ENCODE data around the gene USP21.

USP21 gene

GRCh38 chr1:161172776-161173376 lies 13.6 kb downstream of the USP21 start:
- DNase-seq: no peak

GRCh38 chr1:161173711-161174110 lies 14.4 kb downstream of the USP21 start:
- DNase-seq: no peak

- no peak for DNase-seq
Measured at GRCh38 chr1:161174911-161175310, 15.6 kb downstream of the USP21 start.

- no peak for DNase-seq
Measured at GRCh38 chr1:161175771-161176453, 16.6 kb downstream of the USP21 start.

- DNase-seq: no peak
Measured at GRCh38 chr1:161176468-161177111, 17.3 kb downstream of the USP21 start.

GRCh38 chr1:161177112-161177935 lies 18.0 kb downstream of the USP21 start, which contains the start of gene B4GALT3:
Gene B4GALT3, minus strand, starts transcription at chr1:161177507. Its CDS starts 1,447 bp downstream, at chr1:161176060.
- peak; percentile 97 for DNase-seq

- no peak for DNase-seq
Measured at GRCh38 chr1:161177936-161178244, 18.6 kb downstream of the USP21 start.

GRCh38 chr1:161179698-161180097 lies 20.4 kb downstream of the USP21 start:
- DNase-seq: no peak

- no peak for DNase-seq
Measured at GRCh38 chr1:161180639-161181038, 21.3 kb downstream of the USP21 start.

- DNase-seq: peak; percentile 53
Measured at GRCh38 chr1:161182214-161182613, 22.9 kb downstream of the USP21 start.

GRCh38 chr1:161185282-161185682 lies 26.0 kb downstream of the USP21 start:
- peak; percentile 51 for DNase-seq

- no peak for DNase-seq
Measured at GRCh38 chr1:161185732-161186311, 26.5 kb downstream of the USP21 start.

GRCh38 chr1:161187311-161187710 lies 28.0 kb downstream of the USP21 start:
- DNase-seq: no peak

- no peak for DNase-seq
Measured at GRCh38 chr1:161188381-161188780, 29.1 kb downstream of the USP21 start.

- DNase-seq: no peak
Measured at GRCh38 chr1:161189036-161189435, 29.7 kb downstream of the USP21 start.

GRCh38 chr1:161190962-161191521 lies 31.7 kb downstream of the USP21 start:
- no peak for DNase-seq

- no peak for DNase-seq
Measured at GRCh38 chr1:161191971-161192370, 32.7 kb downstream of the USP21 start.

GRCh38 chr1:161192476-161193465 lies 33.5 kb downstream of the USP21 start:
- DNase-seq: peak; percentile 56

GRCh38 chr1:161193561-161194235 lies 34.4 kb downstream of the USP21 start:
- no peak for DNase-seq

GRCh38 chr1:161195171-161195570 lies 35.9 kb downstream of the USP21 start:
- no peak for DNase-seq

- no peak for DNase-seq
Measured at GRCh38 chr1:161196111-161196510, 36.8 kb downstream of the USP21 start.
